DMS114 treated with DMSO at 0.1 percent for 48 hours (cell line): ENCODE results near the gene BACE2.
"Not testable (repeated sequence)": the region's sequence is repeated elsewhere in the genome, so short reads cannot be mapped to it uniquely, and the experiment has no call there.

Experiments used
- DNase-seq: peaks from one replicate; lab custom pipeline; 2025; ENCODE audit not compliant: unreplicated experiment; lab: John Stamatoyannopoulos, UW

BACE2 gene

DNA sequence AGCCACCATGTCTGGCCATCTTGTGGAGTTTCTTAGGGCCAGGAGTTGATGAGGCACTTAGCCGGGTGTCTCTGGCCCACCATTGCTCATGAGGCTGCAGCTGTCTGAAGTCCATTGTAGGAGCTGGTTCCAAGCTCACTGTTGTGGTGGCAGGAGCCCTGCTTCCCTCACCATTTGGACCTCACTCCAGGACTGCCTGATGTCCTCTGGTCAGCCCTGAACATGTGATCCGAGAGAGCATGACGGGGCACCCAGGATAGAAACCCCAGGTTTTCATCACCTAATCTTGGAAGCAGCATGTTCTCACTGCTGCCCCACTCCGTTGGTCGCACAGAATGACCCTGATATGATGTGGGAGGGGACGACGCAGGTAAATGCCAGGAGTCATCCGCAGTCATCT is 92.5 kb downstream of the BACE2 start:
- DNase-seq = no peak

DNA sequence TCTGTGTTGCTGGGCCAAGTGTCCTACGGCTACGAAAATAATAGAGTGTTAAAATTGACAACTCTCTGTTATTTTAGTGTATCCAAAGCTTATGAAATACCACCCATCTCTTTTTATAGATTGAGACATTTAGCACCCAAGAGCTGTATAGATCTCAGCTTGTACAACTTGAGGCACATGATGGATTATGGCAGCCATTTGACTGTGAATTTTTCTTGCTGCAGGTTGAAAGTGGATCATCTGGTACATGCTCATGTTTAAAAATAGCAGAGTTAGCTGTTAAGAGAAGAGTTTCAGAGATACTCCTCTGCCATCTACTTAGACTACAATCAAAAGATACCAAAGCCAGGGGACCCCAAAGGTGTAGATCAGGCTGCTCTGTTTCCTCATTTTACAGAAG is 99.4 kb downstream of the BACE2 start:
- DNase-seq = no peak

DNA sequence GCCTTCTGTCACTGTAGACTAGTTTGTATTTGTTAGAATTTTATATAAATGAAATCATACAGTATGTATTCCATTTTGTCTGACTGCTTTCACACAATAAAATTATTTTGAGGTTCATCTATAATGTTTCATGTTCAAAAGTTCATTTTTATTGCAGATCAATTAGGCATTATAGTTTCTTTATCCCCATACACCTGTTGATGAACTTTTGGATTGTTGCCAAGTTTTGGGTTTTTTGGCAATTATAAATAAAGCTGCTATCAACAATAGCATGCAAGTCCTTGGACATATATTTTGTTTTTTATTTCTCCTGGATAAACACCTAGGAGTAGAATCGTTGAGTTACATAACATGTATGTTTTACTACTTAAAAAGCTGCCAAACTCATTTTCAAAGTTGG is 101.6 kb downstream of the BACE2 start:
- no peak for DNase-seq

DNA sequence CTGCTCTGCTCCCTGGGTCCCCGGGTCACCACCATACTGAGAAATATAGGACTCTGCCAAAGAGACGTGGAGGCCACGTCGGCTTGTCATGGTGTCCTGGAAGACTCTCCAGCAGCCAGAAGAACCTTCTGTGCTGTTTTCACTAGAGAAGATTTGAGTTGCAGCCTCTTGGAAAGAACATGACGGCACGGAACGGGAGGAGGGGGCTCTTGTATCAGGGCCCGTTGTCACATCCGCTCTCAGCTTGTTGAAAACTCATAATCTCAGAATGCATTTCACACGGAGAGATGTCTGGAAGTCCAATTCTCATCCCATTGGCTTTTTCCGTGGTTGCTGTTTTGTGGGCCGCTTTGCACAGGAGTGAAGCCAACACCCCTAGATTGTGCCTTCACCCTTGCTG is 109.2 kb downstream of the BACE2 start:
- no peak for DNase-seq

DNA sequence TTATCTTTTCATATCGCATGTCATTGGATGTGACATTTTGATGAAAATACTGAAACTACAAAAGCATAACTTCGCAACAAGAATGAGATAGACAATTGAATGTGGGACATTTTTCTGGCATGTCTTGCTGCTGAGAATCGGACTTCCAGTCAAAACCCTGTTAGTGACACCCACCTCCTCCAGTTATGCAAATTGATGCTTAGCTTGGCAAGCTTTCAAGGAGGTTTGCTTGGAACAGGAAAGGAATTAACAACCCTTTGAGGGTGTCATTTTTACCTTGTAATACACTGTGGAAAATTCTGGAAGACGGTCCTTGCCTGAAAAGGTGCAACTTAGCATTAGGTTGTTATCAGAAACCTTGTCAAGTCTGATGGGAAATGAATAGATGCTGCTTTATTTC is 109.9 kb downstream of the BACE2 start:
- DNase-seq = no peak

DNA sequence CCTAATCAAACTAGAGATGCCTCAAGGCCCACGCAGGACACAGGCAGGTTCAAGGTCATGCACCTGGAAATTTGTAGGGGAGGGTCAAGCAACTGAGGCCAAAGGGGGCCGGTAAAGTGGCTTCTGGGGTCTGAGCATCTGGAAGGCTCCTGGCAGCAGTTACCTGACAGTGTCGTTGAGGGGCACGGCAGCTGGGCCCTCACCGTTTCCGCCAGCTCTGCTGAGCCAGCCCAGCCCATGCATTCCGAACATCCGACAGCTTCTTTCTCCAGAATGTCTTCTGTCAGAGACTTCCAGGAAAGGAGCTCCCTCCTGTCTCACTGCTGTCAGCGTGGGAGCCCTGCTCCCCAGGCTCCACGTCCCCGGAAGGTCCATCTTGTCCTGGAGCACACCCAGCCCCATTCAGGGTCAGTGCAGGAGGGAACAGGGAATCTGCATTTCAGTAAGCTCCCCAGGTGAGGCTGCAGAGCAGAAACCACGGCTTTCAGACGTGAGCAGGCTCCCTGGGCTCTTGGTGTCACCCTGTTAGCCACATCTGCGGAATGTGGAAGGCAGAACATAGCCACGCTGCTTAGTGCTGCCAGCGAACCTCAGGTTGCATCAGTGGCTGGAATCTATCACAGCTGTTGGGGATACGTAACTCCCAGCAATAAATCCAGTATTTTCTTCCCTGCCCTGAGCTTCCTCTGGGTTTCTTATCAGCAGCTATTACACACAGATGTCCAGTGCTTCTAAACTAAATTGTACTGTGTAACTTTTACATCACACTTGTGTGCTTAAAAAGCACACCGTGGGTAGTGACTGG is 112.4 kb downstream of the BACE2 start:
- no peak for DNase-seq

DNA sequence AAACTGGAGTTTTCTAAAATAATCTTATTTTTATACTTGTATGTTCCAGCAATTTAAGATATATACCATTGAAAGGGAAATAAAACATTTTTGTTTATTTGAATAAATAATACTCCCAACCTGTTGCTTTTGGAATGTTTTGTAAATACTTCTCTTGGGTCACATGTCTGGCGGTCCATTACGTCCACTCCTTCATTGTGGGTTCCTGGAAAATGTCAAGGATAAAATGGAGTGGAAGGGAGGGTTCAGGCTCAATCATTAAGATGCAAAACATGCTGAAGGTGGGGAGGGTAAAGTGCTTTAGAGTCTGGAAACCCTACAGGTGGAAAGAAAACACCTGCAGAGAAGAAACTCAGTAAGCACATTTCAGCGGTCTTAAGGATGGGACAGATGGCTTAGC is 114.5 kb downstream of the BACE2 start:
- DNase-seq = no peak

DNA sequence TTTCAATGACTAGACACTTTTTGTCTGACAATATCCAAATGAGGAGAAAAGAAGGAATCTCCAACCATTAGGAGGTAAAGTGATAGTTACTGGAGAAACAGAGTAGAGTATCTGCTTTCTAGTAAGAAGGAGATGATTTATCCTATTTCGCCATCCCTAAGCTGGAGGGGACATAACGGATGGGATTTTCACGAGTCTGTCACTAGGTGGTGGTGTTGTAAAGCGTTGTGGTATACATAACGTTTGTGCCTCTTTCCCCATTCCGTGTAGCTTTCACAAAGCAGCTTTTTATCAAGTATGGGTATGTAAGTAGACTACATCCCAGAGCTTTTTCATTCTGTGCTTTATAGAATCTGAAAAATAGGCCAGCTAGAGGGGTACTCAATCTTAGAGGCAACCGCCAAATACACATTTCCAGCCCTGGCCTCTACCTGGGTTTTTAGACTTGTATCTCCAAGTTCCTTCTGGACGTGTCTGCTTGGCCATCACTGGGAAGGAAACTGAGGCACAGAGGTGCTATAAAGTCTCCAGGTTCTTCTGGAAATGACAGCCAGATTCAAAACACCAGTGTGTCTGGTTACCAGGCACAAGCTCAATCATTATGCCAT is 115.4 kb downstream of the BACE2 start:
- peak; percentile 57 for DNase-seq

DNA sequence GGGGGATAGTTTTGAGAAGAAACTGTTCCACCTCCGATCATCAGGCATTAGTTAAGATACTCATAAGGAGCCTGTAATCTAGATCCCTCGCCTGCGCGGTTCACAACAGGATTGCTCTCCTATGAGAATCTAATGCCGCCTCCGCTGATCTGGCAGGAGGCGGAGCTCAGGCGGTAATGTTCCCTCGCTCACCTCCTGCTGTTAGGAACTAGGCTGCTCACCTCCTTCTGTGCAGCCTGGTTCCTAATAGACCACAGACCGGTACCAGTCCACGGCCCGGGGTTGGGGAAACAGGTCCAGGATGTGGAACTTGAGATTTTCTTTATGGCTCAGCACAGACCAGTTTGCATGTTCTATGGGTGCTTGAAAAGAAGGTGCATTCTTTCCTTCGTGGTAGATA is 121.5 kb downstream of the BACE2 start:
- no peak for DNase-seq

DNA sequence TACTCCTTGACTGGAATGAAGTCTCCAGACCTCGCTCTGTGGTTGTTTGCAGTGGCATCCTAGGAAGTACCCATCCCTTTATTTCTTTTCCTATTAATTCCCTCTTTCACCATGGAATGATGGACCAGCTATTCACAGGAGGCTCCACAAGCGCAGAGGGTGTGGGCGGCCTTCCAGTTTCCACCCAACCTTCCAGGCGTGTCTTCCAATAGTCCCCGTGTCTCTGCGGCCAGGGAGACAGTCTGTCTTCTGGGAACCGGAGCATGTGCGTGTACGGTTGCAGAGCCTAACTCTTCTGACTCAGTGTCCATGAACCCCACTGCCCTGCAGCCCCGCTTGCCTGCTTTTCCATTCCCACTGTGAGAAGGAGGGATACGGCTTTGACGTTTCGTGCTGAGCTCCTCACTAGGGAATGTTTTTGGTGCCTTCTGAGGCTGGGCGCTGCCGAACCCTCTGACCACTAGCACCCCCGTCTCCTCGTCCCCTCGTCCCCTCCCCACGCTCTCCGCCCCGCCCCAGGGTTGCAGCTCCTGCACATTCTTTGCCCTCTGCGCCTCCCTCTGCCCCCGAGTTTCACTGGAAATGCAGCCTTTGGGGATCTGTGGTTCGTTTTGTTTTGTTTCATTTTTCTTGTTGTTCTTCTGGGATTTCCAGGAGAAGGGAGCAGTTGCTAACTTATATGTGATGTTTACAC is 122.3 kb downstream of the BACE2 start:
- DNase-seq = no peak

DNA sequence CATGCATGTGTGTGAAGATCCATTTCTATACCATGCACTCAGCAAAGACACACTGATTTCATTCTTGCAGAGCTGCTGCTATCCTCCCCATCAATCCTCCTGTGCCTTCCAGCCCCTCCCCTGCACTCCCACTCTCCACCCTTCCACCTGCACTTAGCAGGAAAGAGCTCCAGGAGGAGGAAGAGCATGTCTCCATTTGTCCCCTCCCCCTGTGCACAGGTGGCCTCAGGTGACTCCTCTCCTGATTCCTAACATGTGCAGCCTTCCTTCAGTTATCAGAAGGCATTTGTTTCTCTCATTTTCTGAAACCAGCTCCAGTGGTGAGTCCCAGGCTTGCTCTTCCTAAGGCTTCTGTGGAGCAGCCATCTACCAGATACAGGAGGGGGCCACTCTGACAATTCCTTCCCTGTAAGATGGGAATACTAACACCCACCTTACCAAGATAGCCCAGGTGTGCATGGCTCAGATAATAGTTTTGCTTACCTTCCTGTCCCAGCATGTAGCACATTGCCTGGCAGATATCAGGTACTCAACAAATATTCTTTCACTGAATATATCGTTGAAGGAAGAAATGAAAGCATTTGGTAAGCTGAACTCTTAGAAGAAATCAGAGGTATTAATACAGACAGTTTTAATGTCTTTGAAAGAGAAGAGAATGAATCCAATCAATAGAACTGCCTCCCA is 126.7 kb downstream of the BACE2 start:
- no peak for DNase-seq

DNA sequence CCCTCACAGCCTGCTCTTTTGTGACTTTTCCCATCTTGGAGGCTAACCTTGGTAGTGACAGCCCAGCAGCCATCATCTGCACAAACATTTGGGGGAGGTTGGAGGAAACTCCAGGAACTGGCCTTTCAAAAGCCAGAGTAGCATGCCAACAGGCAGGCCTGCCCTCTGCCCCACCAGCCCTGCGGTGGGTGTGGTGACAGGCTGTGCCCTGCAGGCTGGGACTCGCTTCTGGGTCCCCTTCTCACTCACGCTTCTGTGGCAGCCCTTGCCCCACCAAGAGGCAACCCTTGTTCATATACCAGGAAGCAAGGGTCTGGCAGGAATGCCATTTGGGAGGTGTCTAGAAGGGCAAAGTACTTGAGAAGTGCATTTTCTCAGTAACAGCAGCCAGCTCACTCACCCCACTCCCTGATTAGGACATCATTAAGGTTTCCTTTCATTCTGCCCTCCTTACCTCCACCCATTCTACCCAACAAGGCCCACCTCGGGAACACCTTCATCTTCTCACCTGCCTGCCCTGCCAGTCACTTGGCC is 127.8 kb downstream of the BACE2 start:
- no peak for DNase-seq

DNA sequence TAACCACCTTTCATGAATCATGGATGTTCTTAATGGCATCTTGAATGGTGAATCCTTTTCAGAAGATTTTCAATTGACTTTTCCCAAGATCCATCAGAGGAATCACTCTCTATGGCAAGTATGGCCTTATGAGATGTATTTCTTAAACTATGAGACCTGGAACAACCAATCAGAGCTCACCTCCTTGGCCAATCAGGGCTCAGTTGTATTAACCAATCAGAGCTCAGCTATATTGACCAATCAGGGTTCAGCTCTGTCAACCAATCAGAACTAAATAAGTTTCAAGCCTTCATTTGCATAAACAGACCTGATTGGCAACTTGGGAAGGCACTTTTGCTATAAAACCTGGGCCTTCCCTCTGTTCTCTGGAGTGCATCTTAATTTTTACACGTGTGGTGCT is 135.0 kb downstream of the BACE2 start:
- no peak for DNase-seq

DNA sequence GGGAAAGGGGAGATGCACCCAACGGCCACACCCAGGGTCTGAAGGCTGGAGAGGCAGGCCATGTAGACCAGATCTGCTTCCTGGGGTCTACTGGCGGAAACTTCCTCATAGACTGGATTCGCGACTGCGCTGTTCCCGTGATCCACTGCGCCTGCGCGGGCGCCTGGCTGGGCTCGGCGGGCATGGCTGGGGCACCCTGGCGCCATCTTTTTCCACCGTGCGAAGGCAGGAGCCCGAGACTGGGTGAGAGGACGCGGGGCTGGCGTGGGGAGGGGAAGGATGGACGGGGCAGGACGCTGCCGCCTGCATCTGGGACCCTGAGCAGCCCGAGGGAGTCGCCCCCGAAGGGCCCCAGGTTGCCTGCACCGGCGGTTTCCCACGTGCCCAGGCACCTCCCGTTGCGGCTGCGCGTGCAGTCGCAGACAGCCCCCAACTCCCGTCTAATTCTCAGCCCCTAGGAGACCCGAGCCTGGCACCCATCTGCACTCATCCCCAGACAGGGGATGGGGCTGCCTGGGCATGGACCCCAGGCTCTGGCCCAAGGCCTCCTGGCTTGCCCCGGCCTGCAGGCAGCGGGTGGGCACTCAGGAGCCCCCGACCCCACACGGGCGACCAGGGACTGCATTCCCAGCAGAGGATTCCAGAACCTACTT is 136.2 kb downstream of the BACE2 start:
- no peak for DNase-seq

DNA sequence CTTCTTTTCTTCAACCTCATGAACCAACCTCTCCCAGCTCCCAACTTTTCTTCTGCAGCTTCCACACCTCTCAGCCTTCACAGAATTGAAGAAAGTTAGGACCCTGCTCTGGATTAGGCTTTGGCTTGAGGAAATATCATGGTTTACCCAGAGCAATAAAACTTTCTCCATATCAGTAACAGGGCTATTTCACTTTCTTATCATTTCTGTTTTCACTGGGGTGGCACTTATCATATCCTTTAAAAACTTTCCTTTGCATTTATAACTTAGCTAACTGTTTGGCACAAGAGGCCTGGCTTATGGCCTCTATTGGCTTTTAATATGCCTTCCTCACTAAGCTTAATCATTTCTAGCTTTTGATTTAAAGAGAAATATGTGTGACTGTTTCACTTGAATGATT is 139.3 kb downstream of the BACE2 start:
- no peak for DNase-seq

DNA sequence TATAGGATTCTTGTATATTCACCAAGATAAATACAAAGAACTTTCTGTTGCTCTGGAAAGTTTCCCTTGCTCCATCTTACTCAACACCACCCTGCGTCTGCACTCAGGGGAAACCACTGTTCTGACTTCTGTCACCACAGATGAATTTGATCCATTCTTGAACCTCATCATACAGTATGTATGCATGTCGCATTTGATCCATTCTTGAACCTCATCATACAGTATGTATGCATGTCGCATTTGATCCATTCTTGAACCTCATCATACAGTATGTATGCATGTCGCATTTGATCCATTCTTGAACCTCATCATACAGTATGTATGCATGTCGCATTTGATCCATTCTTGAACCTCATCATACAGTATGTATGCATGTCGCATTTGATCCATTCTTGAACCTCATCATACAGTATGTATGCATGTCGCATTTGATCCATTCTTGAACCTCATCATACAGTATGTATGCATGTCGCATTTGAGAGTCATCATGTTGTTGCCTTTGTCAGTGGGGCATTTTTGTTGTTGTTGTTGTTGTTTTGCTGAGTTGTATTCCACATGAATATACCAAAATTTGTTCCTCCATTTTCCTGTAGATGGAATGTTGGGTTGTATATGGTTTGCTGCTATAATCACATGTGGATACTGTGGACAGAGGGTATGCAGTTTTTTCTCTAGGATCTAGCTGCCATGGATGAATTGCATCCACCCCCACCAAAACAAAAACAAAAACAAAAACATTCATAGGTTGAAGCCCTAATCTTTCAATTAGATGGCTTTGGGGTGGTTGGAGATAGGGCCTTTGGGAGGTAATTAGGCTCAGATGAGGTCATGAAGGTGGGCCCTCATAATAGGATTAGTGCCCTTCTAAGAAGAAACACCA is 145.6 kb downstream of the BACE2 start:
- DNase-seq = not testable (repeated sequence)

DNA sequence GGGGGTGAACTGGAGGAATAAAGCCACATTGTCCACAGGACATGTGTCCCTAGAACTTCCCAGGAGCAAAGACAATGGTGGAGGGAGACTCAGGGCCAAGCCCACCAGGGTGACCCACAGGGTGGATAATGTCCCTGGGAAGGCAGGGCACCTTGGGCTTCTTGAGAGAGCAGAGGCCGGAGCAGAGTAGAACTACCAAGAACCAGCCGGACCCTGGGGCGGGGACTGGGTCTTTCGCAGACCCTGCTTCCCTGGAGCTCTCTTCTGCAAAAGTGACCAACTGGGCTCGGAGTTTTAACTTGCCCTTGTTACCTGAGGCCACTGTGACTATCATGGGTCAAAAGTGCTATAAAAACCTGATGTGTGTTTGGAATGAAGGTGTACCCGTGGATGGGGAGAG is 147.8 kb downstream of the BACE2 start:
- DNase-seq = no peak

DNA sequence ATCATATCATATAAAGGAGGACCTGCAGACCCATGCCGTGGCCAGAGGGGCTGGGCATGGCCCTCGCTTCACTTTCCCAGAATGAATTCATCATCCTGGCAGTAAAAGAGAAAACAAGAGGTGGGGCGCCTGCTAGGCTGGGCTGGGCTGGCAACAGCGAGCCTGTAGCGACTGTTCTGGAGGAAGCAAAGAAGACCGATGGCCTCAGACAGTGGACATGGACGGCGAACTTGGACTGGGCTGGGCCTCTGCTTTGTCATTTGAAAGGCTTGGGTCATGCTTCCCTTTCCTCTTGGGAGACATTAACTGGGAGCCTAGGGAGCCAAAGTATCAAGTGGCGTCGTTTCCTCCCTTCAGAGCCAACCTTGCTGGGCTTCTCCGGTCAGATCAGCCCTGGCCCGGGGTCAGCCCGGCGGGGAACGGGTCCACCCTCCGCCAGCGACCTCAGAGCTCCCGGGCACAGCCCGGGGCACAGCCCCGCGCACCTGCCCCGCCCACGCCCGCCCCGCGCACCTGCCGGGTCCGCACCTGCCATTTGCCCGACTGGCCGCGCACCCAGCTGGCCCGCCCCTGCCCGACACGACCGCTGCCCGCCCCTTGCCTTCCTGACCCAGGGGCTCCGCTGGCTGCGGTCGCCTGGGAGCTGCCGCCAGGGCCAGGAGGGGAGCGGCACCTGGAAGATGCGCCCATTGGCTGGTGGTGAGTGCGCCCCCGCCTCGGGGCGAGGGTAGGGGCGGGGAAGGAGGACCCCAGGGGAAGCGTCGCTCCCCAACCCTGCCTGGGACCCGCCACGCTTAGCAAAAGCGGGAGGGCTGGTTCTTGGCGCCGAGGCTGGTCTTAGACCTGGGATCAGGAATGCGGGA is 148.5 kb downstream of the BACE2 start, which contains the start of gene FAM3B:
Gene FAM3B, plus strand, starts transcription at position 602 of the 863 bp plus-strand sequence. Its CDS starts 79 bp downstream, at position 681.
- no peak for DNase-seq

DNA sequence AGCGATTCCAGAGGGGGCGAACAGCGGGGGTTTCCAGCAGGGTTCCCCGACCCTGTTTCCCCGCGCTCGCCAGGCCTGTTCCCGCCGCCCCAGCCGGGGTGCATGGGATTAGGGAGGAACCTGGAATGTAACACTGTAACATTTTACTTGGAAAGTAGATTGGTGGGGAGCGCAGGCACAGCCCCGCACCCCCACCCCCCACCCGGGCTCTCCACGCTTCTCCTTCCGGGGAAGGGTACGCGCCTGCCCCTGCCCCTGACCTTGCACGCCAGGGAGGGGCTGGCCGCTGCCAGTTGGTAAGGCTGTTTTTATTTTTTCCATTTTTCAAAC is 149.1 kb downstream of the BACE2 start:
- DNase-seq = no peak
